ENCODE measurements around the gene RSPH10B.
"Not testable (repeated sequence)": the region's sequence is repeated elsewhere in the genome, so short reads cannot be mapped to it uniquely, and the experiment has no call there.

Gene RSPH10B

GRCh38 chr7:5987061-5987460 is 16.6 kb upstream of the RSPH10B start:
- H3K27ac ChIP-seq (ENCODE audit: low read length); H3K9me3 ChIP-seq (ENCODE audit: insufficient read depth, low read depth, low read length); H3K4me1 ChIP-seq (ENCODE audit: insufficient read depth, low read length); H3K9ac ChIP-seq (ENCODE audit: low read depth, low read length); H3K4me3 ChIP-seq (ENCODE audit: low read length); H3K27me3 ChIP-seq (ENCODE audit: insufficient read depth, low read length): not testable (repeated sequence)
- H3K36me3 ChIP-seq (ENCODE audit: insufficient read depth, low read depth, low read length), result peaks cover 38% of the 10 kb centered on the region

GRCh38 chr7:5979680-5980314 is 9.3 kb upstream of the RSPH10B start:
- H3K27me3 ChIP-seq (ENCODE audit: insufficient read depth, low read length); H3K4me3 ChIP-seq (ENCODE audit: low read length); H3K4me1 ChIP-seq (ENCODE audit: insufficient read depth, low read length); H3K36me3 ChIP-seq (ENCODE audit: insufficient read depth, low read depth, low read length); H3K27ac ChIP-seq (ENCODE audit: low read length); H3K9ac ChIP-seq (ENCODE audit: low read depth, low read length); H3K9me3 ChIP-seq (ENCODE audit: insufficient read depth, low read depth, low read length): not testable (repeated sequence)

- H3K27ac ChIP-seq (ENCODE audit: low read length); H3K4me1 ChIP-seq (ENCODE audit: insufficient read depth, low read length); H3K9ac ChIP-seq (ENCODE audit: low read depth, low read length); H3K9me3 ChIP-seq (ENCODE audit: insufficient read depth, low read depth, low read length); H3K36me3 ChIP-seq (ENCODE audit: insufficient read depth, low read depth, low read length); H3K4me3 ChIP-seq (ENCODE audit: low read length); H3K27me3 ChIP-seq (ENCODE audit: insufficient read depth, low read length): not testable (repeated sequence)
These were observed 3.1 kb upstream of the RSPH10B start for GRCh38 chr7:5973580-5973979.

- H3K4me3 ChIP-seq (ENCODE audit: low read length); H3K27me3 ChIP-seq (ENCODE audit: insufficient read depth, low read length); H3K9ac ChIP-seq (ENCODE audit: low read depth, low read length); H3K4me1 ChIP-seq (ENCODE audit: insufficient read depth, low read length); H3K36me3 ChIP-seq (ENCODE audit: insufficient read depth, low read depth, low read length); H3K27ac ChIP-seq (ENCODE audit: low read length); H3K9me3 ChIP-seq (ENCODE audit: insufficient read depth, low read depth, low read length): not testable (repeated sequence)
These were observed 6.7 kb downstream of the RSPH10B start for GRCh38 chr7:5963810-5964209.

- not testable (repeated sequence) for H3K9me3 ChIP-seq (ENCODE audit: insufficient read depth, low read depth, low read length); H3K4me1 ChIP-seq (ENCODE audit: insufficient read depth, low read length); H3K27me3 ChIP-seq (ENCODE audit: insufficient read depth, low read length); H3K9ac ChIP-seq (ENCODE audit: low read depth, low read length); H3K4me3 ChIP-seq (ENCODE audit: low read length); H3K36me3 ChIP-seq (ENCODE audit: insufficient read depth, low read depth, low read length); H3K27ac ChIP-seq (ENCODE audit: low read length)
These were observed 7.3 kb downstream of the RSPH10B start for GRCh38 chr7:5963205-5963604.

GRCh38 chr7:5934945-5935450 is 35.5 kb downstream of the RSPH10B start:
- not testable (repeated sequence) for H3K4me1 ChIP-seq (ENCODE audit: insufficient read depth, low read length); H3K27ac ChIP-seq (ENCODE audit: low read length); H3K9ac ChIP-seq (ENCODE audit: low read depth, low read length); H3K4me3 ChIP-seq (ENCODE audit: low read length); H3K36me3 ChIP-seq (ENCODE audit: insufficient read depth, low read depth, low read length); H3K27me3 ChIP-seq (ENCODE audit: insufficient read depth, low read length); H3K9me3 ChIP-seq (ENCODE audit: insufficient read depth, low read depth, low read length)

GRCh38 chr7:5931905-5932644 is 38.4 kb downstream of the RSPH10B start:
- not testable (repeated sequence) for H3K9me3 ChIP-seq (ENCODE audit: insufficient read depth, low read depth, low read length); H3K9ac ChIP-seq (ENCODE audit: low read depth, low read length); H3K27me3 ChIP-seq (ENCODE audit: insufficient read depth, low read length); H3K36me3 ChIP-seq (ENCODE audit: insufficient read depth, low read depth, low read length); H3K27ac ChIP-seq (ENCODE audit: low read length); H3K4me3 ChIP-seq (ENCODE audit: low read length); H3K4me1 ChIP-seq (ENCODE audit: insufficient read depth, low read length)

- H3K36me3 ChIP-seq (ENCODE audit: insufficient read depth, low read depth, low read length); H3K9ac ChIP-seq (ENCODE audit: low read depth, low read length); H3K27ac ChIP-seq (ENCODE audit: low read length); H3K4me3 ChIP-seq (ENCODE audit: low read length); H3K27me3 ChIP-seq (ENCODE audit: insufficient read depth, low read length); H3K4me1 ChIP-seq (ENCODE audit: insufficient read depth, low read length); H3K9me3 ChIP-seq (ENCODE audit: insufficient read depth, low read depth, low read length): not testable (repeated sequence)
These were observed 39.2 kb downstream of the RSPH10B start for GRCh38 chr7:5931250-5931649.

- not testable (repeated sequence) for H3K9me3 ChIP-seq (ENCODE audit: insufficient read depth, low read depth, low read length); H3K4me1 ChIP-seq (ENCODE audit: insufficient read depth, low read length); H3K27me3 ChIP-seq (ENCODE audit: insufficient read depth, low read length); H3K9ac ChIP-seq (ENCODE audit: low read depth, low read length); H3K27ac ChIP-seq (ENCODE audit: low read length); H3K4me3 ChIP-seq (ENCODE audit: low read length); H3K36me3 ChIP-seq (ENCODE audit: insufficient read depth, low read depth, low read length)
These were observed 40.2 kb downstream of the RSPH10B start for GRCh38 chr7:5930290-5930689.

- H3K4me3 ChIP-seq (ENCODE audit: low read length); H3K36me3 ChIP-seq (ENCODE audit: insufficient read depth, low read depth, low read length); H3K9me3 ChIP-seq (ENCODE audit: insufficient read depth, low read depth, low read length); H3K4me1 ChIP-seq (ENCODE audit: insufficient read depth, low read length); H3K9ac ChIP-seq (ENCODE audit: low read depth, low read length); H3K27ac ChIP-seq (ENCODE audit: low read length); H3K27me3 ChIP-seq (ENCODE audit: insufficient read depth, low read length): not testable (repeated sequence)
These were observed 44.1 kb downstream of the RSPH10B start for GRCh38 chr7:5926263-5926870.

- H3K4me1 ChIP-seq (ENCODE audit: insufficient read depth, low read length); H3K9me3 ChIP-seq (ENCODE audit: insufficient read depth, low read depth, low read length); H3K27ac ChIP-seq (ENCODE audit: low read length); H3K4me3 ChIP-seq (ENCODE audit: low read length); H3K36me3 ChIP-seq (ENCODE audit: insufficient read depth, low read depth, low read length); H3K27me3 ChIP-seq (ENCODE audit: insufficient read depth, low read length); H3K9ac ChIP-seq (ENCODE audit: low read depth, low read length): not testable (repeated sequence)
These were observed 45.9 kb downstream of the RSPH10B start for GRCh38 chr7:5924630-5925029.

GRCh38 chr7:5924180-5924579 is 46.3 kb downstream of the RSPH10B start:
- H3K27ac ChIP-seq (ENCODE audit: low read length); H3K4me1 ChIP-seq (ENCODE audit: insufficient read depth, low read length); H3K36me3 ChIP-seq (ENCODE audit: insufficient read depth, low read depth, low read length): not testable (repeated sequence)

More at GRCh38 chr7:5924180-5924579, 46.3 kb downstream of the RSPH10B start:
- H3K9me3 ChIP-seq (ENCODE audit: insufficient read depth, low read depth, low read length); H3K4me3 ChIP-seq (ENCODE audit: low read length); H3K27me3 ChIP-seq (ENCODE audit: insufficient read depth, low read length); H3K9ac ChIP-seq (ENCODE audit: low read depth, low read length): not testable (repeated sequence)
